ENCODE results near the gene UCHL3. TPM values are rescaled to one million over a fixed set of nuclear protein-coding genes. Genes with fewer than 3 reads are reported as not detected.
"Not testable (repeated sequence)": the region's sequence is repeated elsewhere in the genome, so short reads cannot be mapped to it uniquely, and the experiment has no call there.

UCHL3 gene
- 64.1 and 83.7 TPM in 2 replicates for total RNA-seq (2014; rRNA removed; shearing (Covaris generic))

DNA sequence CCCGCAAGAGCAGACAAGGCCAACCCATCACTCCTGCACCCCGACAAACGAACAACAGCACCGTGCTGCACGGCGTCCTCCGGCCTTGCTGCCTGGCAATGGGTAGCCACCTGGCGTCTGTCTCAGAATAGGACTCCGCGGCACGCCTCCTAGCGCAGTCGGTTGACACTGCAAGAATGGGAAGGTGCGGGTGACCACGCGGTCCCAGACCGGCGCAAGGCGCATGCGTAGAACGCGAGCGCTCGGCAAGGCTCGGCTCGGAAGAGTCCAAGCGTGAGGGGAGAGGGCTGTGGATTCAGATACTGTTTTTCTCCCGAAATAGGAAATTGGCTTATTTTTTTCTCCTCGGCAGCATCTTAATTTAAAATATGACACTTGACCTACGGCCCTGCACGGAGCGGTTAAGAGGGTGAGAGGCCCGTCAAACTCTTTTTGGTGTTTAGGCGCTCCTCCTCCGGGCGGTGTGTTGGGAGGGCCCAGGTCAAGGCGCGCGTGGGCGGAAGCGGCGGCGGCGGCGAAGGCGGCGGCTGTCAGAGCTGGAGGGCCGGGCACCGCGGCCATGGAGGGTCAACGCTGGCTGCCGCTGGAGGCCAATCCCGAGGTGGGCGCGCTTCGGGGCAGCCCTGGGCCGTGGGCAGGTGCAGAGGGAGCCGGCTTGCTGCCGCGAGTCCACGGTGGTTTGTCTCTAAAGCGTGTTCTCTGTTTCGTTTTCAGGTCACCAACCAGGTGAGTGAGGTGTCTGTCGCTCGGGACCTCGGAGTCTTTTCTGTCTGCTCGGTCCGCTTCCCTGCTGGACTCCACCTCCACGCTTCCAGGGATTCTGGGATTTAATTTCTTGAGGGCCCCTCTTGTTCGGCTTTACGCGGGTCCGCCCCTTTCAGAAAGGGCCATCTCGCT is at the start of gene UCHL3:
Gene UCHL3, plus strand, starts transcription at position 530 of the 897 bp plus-strand sequence. Its CDS starts 30 bp downstream, at position 560.
- peak; percentile 87 for DNase-seq (ENCODE audit: low spot score)

DNA sequence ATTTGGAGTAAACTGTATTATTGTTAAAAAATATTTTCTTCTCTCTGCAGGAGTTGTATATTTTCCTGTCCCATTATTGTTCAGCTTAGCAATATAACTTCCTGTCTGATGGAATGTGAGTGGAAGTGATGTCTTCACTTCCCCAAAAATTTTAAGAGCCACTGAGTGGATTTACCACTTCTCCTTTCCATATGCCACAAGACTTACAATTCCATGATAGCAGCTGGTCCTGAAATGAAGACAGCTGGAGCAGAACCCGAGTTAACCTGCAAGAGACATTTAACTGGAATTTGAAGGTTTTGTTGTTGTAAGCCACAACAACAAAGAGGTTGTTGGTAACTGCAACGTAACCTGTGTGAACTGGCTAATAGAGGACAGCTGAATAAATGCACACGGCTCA is 44.3 kb upstream of the UCHL3 start:
- DNase-seq (ENCODE audit: low spot score) = no peak

DNA sequence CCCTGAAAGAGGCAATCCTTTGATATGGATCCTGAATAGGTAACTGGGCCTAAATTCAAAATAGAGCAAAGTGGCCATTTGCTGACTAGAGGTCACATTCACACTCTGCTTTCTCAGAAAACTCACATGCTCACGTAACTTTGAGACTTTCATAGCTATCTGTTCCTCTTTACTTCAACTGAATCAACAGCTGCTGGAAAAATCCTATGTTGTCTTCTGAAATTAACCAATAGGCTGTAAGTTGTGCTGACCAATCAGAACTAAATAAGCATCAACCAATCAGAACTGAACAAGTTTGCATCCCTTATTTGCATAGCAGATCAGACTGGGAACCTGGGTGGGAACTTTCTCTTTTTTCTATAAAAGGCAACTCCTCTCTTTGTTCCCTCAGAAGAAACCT is 43.6 kb upstream of the UCHL3 start:
- no peak for DNase-seq (ENCODE audit: low spot score)

DNA sequence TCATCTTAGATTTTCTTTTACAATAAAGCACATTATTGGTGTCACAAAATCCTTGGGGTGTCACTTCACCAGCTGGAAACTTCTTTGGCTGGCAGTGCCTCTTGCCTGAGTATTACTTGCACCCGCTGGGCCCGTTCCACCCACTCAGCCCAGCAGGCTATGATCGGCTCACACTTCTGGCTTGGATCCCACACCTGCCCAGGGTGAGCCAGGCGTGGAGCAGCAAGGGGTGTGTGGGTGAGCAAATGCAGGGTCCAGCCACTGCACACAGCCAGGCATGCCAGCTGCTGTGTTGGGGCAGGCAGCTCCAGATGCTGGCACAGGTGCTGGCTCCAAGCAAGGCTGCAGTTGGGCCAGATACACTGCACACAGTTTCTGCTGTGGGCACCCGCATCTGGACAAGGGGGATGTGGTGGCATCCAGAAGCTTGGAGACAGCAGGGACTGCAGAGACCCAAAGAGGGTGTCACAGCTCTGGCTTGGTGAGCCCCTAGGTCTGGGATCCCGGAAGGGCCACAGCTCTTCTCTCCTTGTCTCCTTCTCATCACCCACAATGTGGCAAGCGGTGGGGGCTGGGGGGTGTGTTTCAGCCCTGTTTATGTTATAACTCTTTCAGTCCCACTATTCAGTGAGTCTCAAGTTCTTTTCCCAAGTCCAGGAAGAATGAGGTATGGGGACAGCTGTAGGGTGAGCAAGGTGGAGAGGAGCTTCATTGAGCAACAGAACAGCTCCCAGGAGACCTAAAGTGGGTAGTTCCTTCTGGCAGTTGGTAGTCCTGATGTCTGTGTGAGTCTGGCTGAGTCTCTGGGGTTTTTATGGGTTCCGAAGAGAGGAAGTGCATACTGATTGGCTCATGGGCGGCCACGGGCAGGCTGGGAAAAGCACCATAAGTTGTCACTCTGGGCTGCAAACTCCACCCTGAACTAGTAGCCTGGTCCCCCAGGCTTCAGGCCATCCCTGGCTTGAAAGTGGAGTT is 42.3 kb upstream of the UCHL3 start:
- DNase-seq (ENCODE audit: low spot score) = no peak

DNA sequence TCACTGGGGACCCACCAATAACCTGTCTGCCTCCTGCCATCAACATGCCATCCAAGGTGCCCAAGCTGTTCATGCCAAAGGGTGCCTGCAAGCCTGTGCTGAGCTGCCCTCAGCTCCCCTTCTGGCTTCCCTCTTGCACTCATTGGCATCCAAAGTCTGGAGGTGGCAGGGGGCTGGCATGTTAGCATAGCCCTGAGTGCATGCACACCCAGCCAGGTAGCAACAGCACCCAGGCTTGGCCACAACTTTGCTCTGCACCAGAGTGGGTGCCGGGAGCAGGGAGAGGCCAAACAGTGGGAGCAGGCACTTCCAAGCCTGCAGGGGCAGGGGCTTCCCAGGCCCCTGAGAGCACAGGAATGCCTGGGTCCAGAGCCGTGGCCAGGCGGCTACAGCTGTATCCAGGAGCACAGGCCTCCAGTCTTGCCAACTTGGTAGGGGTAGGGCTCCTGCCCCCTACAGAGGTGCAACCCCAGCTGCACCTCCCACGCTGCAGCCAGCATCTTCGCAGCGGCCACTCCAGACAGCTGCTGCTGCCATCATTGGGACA is 41.5 kb upstream of the UCHL3 start:
- DNase-seq (ENCODE audit: low spot score) = no peak

DNA sequence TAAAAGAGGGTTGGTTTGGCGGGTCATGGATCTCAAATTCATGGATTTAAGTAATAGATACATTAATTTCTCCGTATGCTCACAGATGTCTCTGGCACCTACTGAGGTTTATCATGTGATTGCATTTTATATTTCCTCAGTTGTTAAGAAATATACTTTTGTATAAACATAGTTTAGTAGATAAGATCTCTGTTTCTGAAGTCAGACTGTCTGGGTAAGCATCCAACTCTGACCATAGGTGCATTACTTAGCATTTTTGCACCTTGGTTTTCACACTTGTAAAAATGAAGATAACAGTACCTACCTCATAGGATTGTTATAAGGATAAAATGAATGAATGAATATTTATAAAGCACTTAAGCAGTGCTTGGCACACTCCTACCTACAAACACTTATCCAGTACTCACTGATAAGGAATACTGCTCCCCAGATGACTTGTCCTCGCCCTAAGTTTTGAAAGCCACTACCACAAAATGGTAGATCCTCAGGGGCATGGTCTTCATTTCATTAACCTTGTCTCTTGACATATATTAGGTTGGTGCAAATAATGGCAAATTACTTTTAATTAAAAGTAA is 38.5 kb upstream of the UCHL3 start:
- no peak for DNase-seq (ENCODE audit: low spot score)

DNA sequence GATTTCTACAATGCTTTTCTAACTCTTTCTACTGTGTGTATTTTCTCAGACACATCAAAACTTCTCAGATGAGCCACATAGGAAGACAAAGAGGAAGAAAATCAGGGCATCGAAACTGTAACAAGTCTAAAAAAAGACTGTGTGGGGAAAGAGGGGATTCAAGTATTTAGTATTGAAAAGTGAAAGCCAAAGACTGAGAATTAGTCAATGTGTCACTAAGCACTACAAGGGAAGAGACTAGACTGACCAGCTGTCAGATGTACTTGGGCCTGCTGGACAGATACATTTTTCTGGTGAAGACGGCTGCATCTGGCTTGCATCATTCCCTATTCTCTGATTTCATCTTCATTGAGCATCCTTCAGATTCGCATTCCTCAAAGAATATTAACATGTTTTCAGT is 37.3 kb upstream of the UCHL3 start:
- DNase-seq (ENCODE audit: low spot score) = no peak

DNA sequence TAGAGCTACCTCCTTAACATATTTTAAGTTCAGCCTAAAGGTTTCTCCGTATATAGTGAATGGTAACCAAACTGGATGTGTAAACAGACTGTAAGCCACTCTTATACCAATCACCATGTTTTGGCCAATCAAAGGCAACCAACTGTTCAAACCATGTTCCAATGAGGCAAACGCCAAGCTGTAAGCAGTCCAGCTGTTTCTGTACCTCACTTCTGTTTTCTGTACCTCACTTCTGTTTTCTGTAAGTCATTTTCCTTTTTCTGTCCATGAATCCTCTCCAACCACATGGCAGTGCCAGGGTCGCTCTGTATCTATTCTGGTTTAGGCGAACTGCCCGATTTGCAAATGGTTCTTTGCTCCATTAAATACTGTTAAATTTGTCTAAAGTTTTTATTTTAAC is 36.3 kb upstream of the UCHL3 start:
- no peak for DNase-seq (ENCODE audit: low spot score)

DNA sequence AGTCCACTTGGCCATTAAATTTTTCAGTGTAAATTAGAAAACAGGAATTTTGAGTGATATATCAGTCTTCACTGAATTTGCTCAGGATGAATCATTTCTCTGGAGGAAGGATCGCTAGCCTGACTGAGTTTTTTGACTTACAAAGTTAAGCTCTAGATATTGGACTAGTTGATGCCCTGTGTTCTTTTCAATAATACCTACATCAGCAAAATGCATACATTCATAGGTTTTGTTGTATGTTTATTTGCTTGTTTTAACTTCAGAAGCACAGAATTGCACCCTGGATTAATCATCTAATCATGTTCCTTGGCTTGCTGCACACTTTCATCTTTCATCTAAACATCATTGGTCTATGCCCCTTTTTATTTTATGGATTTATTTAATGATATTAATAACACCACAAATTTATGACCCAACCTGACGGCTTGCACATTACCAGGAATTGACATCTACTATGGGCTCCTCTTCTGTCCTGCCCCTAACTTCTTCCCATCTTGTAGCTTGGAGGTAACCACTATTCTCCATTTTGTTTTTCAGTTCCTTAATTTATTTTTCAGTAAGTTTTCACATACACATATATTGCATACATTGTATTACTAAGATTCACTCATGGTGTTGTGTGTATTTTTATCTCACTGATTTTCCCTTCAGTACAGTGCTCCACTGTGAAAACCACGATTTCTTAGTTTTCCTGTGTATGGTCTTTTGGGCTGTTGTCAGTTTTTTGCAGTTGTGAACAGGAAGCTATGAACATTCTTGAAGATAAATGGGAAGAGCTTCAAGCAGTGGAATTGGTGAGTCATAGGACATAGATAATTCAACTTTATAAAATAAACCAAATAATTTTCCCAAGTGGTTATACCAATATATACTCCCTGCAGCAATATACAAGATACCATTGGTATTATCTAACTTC is 35.3 kb upstream of the UCHL3 start:
- DNase-seq (ENCODE audit: low spot score) = peak; percentile 24

DNA sequence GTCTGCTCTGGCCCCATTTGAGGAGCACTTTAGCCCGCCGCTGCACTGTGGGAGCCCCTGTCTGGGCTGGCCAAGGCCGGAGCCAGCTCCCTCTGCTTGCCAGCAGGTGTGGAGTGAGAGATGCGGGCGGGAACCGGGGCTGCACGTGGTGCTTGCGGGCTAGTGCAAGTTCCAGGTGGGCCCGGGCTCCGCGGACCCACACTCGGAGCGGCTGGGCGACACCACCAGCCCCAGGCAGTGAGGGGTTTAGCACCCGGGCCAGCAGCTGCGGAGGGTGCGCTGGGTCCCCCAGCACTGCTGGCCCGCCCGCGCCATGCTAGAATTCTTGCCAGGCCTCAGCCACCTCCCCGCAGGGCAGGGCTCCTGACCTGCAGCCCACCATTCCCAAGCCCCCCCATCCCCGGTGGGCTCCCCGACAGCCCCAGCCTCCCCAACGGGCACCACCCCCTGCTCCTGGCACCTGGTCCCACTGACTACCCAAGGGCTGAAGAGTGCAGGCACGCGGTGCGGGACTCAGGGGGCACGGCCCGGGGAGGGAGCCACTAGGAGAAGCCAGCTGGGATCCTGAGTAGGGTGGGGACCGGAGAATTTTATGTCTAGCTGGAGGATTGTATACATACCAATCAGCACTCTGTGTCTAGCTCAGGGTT is 31.0 kb upstream of the UCHL3 start:
- DNase-seq (ENCODE audit: low spot score) = no peak

DNA sequence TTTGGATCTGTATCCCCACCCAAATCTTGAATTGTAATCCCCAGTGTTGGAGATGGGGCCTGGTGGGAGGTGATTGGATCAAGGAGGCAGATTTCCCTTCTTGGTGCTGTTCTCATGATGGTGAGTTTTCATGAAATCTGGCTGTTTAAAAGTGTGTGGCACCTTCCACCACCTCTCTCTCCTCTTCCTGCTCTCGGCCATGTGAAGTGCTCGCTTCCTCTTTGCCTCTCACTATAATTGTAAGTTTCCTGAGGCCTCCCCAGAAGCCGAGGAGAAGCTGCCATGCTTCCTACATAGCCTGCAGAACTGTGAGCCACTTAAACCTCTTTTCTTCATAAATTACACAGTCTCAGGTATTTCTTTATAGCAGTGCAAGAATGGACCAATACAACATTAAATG is 27.6 kb upstream of the UCHL3 start:
- no peak for DNase-seq (ENCODE audit: low spot score)

DNA sequence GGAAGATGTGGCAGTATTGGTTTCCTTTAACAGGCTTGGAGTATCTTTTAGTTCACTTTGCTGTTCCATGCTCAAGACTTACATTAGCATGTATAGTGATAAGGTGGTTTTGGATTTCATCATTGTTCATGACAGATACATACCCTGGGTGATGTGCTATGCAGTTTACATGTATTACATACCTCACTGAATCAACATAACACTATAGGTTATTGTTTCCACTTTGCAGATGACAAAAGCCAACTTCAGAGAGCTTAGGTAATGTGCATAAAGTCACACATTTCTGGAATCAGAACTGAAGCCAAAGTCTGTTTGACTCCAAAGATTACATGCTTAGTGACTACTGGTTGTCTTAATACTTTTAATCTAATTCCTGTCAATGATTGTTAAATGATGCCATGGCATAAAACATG is 19.0 kb upstream of the UCHL3 start:
- no peak for DNase-seq (ENCODE audit: low spot score)

DNA sequence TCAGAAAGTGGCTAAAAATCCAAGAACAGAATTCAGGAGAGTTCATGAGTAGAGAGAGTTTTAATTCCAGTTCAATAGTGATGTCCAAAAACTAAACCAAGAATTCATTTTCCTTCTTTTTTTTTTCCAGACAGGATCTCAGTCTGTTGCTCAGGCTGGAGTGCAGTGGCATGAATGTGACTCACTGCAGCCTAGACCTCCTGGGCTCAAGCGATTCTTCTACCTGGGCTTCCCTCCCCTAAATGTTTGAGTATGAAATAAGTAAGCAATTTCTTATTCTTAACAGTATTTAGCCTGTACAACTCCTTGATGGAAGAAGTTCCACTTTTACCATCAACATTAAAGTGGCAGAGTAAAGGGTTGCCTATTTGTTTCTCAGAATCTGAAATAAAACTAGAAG is 15.7 kb upstream of the UCHL3 start:
- no peak for DNase-seq (ENCODE audit: low spot score)

DNA sequence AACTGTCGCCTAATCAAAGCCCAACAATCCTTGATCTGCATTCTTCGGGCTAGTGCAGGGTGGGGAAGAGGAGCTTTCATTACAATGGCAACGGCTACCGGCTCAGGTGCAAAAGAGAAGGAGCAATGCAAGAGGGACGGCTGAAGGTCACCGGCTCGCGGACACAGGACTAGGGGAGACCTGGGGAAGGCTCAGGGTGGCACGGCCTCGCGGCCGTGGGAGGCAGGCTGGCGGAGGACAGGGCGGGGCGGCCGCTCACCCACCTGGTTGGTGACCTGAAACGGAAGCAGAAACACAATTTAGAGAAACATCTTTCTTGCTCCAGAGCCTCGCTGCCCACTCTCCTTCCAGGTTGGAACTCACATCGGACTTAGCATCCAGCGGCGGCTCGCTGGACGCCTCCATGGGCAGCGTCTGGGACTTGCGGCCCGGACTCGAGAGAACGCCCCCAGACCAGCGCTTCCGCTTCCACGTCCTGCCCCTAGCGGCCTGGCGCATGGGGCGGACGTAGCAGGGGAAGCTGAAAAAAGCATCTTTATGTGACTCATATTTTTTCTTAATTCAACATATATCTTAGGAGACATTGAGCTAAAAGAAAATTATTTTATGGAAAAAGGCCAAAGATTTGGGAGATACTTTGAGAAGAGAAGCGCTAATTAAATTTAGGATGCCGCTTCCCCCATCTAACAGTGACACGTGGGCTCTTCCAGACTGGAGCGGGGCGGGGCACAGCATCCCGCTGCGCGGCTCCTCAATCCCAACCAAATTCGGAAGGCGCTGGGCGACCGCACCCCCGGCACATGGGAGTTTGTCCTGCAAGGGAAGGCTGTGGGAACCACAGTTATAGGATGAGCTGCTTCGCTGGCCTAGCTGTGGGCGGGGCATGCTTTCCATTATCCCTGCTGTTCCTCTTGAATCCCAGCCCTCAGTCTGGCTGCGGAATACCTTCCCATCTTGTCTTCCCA is 11.9 kb upstream of the UCHL3 start, which contains the start of gene COMMD6:
Gene COMMD6, minus strand, starts transcription at position 441 of the 965 bp plus-strand sequence. Its CDS starts 36 bp downstream, at position 405.
- peak; percentile 89 for DNase-seq (ENCODE audit: low spot score)

DNA sequence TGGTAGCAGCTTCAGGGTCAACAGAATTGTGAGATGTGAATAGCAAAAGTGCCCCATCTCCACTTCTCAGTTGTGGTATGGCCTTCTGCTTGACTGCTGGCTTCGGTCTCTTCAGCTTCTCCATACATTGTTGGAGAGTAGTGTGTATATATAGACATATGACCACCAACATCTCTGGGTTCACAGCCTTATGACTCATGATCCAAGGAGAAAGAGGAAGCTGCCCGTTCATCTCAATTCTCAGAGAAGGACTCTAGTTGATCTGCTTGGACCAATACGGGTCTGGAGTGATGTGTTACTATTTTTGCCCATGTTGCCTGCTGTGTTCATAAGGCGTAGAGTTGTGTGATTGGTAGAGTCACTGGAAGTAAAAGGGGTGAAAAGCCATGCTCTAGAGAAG is 8.3 kb upstream of the UCHL3 start:
- no peak for DNase-seq (ENCODE audit: low spot score)

DNA sequence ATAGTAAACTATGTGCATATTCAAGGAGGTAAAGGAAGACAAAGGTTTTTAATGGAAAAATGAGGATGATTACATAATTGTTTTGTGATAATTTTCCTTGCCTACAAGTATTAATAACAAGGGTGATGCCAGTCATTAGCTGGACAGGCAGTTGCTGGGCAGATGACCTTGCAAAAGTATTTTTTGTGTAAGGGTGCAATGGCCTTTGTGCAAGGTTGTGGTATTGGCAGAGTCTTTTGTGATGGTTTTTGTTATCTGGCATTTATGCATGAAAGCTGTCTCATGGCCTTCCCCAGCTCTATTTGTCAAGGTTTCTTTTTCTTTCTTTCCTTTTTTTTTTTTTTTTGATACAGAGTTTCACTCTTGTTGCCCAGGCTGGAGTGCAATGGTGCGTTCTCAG is 7.6 kb upstream of the UCHL3 start:
- no peak for DNase-seq (ENCODE audit: low spot score)

DNA sequence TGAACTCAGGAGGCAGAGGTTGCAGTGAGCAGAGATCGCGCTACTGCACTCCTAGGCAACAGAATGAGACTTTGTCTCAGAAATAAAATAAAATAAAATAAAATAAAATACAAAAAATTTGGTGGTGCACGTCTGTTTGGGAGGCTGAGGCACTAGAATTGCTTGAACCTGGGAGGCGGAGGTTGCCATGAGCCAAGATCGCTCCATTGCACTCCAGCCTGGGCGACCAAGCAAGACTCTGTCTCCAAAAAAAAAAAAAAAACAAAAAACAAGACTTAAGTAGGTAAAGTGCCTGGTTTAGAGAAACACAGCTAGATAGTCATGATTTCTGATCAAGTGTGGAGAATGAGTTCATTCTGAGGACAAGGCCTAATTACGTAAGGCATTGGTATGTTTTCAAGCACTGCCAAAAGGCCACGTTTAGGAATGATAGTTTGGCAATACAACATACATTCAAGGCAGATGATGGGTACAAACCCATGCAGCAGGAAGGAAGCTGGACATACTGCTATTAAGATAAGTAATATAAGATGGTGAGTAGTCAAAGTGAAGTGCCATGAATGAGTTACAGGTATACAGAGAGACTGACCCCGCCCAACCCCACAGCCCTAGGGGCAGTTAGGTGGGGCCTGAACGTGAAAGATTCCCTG is 4.8 kb upstream of the UCHL3 start:
- no peak for DNase-seq (ENCODE audit: low spot score)

DNA sequence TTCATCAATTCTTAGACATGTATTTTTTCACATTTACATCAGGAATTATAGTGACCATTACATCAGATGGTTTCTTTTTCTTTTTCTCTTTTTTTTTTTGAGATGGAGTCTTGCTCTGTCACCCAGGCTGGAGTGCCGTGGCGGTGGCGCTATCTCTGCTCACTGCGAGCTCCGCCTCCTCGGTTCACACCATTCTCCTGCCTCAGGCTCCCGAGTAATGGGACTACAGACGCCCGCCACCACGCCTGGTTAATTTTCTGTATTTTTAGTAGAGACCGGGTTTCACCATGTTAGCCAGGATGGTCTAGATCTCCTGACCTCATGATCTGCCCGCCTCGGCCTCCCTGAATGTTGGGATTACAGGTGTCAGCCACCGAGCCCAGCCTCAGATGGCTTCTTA is 4.2 kb upstream of the UCHL3 start:
- not testable (repeated sequence) for DNase-seq (ENCODE audit: low spot score)

All from A172 (cell line).